Measurements from ENCODE around the gene SYNGR4. TPM values are rescaled to one million over a fixed set of nuclear protein-coding genes. Genes with fewer than 3 reads are reported as not detected.

Gene SYNGR4
- total and polyA plus RNA-seq, 5 donors, result not detected

GRCh38 chr19:48418317-48419064 is 54.3 kb downstream of the SYNGR4 start:
- Histone ChIP-seq H3K27ac (ENCODE audit: low read length) (no peak overlapping the region), H3K4me3 (ENCODE audit: low read length) (no peak overlapping the region), H3K27me3 (ENCODE audit: control insufficient read depth, insufficient read depth) (no peaks in the 10 kb centered on the region), H3K9me3 (ENCODE audit: control insufficient read depth, low read length) (no peaks in the 10 kb centered on the region), H3K4me1 (ENCODE audit: control insufficient read depth, insufficient read depth, low read length) (no peaks in the 10 kb centered on the region)
- WGBS, result 84% methylated on average over 6 of the region's 6 CpGs
- ATAC-seq (no peak), DNase-seq (no peak)
- intact Hi-C loops (cut with DNase I), result no loop called here

GRCh38 chr19:48419158-48419920 is 55.2 kb downstream of the SYNGR4 start:
- intact Hi-C loops (cut with DNase I), result no loop called here
- WGBS, result 72% methylated on average over 31 of the region's 31 CpGs
- Histone ChIP-seq H3K9me3 (ENCODE audit: control insufficient read depth, low read length) (no peaks in the 10 kb centered on the region), H3K27me3 (ENCODE audit: control insufficient read depth, insufficient read depth) (no peaks in the 10 kb centered on the region), H3K4me3 (ENCODE audit: low read length) (no peak overlapping the region), H3K27ac (ENCODE audit: low read length) (no peak overlapping the region), H3K4me1 (ENCODE audit: control insufficient read depth, insufficient read depth, low read length) (no peaks in the 10 kb centered on the region)
- ATAC-seq (peak; percentile 10 to 36), DNase-seq (peak; percentile 41 to 79 (median 77))

GRCh38 chr19:48421548-48421947 is 57.4 kb downstream of the SYNGR4 start:
- 73% methylated on average over 16 of the region's 16 CpGs for WGBS
- ATAC-seq (no peak), DNase-seq (no peak)
- H3K4me3 ChIP-seq (ENCODE audit: low read length), result no peak overlapping the region
- intact Hi-C loops (cut with DNase I), result no loop called here
- no peaks in the 10 kb centered on the region for H3K27me3 ChIP-seq (ENCODE audit: control insufficient read depth, insufficient read depth)
- H3K9me3 ChIP-seq (ENCODE audit: control insufficient read depth, low read length), result no peaks in the 10 kb centered on the region
- H3K4me1 ChIP-seq (ENCODE audit: control insufficient read depth, insufficient read depth, low read length), result peaks cover 1% of the 10 kb centered on the region
- H3K27ac ChIP-seq (ENCODE audit: low read length), result no peak overlapping the region

GRCh38 chr19:48424694-48425219 is 60.6 kb downstream of the SYNGR4 start:
- no peak overlapping the region for H3K4me3 ChIP-seq (ENCODE audit: low read length)
- WGBS, result 28% methylated on average over 8 of the region's 8 CpGs
- intact Hi-C loops (cut with DNase I), result no loop called here
- H3K27me3 ChIP-seq (ENCODE audit: control insufficient read depth, insufficient read depth), result no peaks in the 10 kb centered on the region
- DNase-seq, result peak in 1 of 3 donors; percentile 55
- peak overlapping the region; percentile 27 for H3K27ac ChIP-seq (ENCODE audit: low read length)
- H3K9me3 ChIP-seq (ENCODE audit: control insufficient read depth, low read length), result no peaks in the 10 kb centered on the region
- ATAC-seq, result peak; percentile 40 to 68
- H3K4me1 ChIP-seq (ENCODE audit: control insufficient read depth, insufficient read depth, low read length), result peaks cover 1% of the 10 kb centered on the region

Other genes starting within 250 kb of the SYNGR4 start
- gene LIG1, start 194.0 kb upstream of the SYNGR4 start, total RNA-seq, result 1 to 10 TPM; 3.8 to 8.4 (median 5.5) TPM
- gene LIG1, start 194.0 kb upstream of the SYNGR4 start, polyA plus RNA-seq, result 4.2 TPM
- gene ZSWIM9, start 193.7 kb upstream of the SYNGR4 start, total RNA-seq, result 1 to 10 TPM; 5.4 to 6.9 (median 6.5) TPM
- 5.7 TPM for gene ZSWIM9, start 193.7 kb upstream of the SYNGR4 start, polyA plus RNA-seq
- gene CARD8, start 108.5 kb upstream of the SYNGR4 start, total RNA-seq, result 10 to 100 TPM; 32.6 to 43.3 (median 33.3) TPM
- gene CARD8, start 108.5 kb upstream of the SYNGR4 start, polyA plus RNA-seq, result 22.3 TPM
- under 1 TPM; 0.25 to 0.46 (median 0.42) TPM for gene ZNF114, start 94.3 kb upstream of the SYNGR4 start, total RNA-seq
- 0.43 TPM for gene ZNF114, start 94.3 kb upstream of the SYNGR4 start, polyA plus RNA-seq
- gene EMP3, start 38.8 kb upstream of the SYNGR4 start, total RNA-seq, result 100 to 1,000 TPM in 1 of 4 donors, 10 to 100 TPM in 3; 58.0 to 114 (median 80.0) TPM
- gene EMP3, start 38.8 kb upstream of the SYNGR4 start, polyA plus RNA-seq, result 66.7 TPM
- 10 to 100 TPM; 35.0 to 56.7 (median 47.5) TPM for gene TMEM143, start 427 bp upstream of the SYNGR4 start, total RNA-seq
- gene TMEM143, start 427 bp upstream of the SYNGR4 start, polyA plus RNA-seq, result 35.0 TPM
- 100 to 1,000 TPM in 1 of 4 donors, 10 to 100 TPM in 3; 82.3 to 101 (median 90.1) TPM for gene KDELR1, start 27.2 kb downstream of the SYNGR4 start, total RNA-seq
- gene KDELR1, start 27.2 kb downstream of the SYNGR4 start, polyA plus RNA-seq, result 82.4 TPM
- under 1 TPM; 0.31 to 0.45 (median 0.41) TPM for gene GRIN2D, start 29.3 kb downstream of the SYNGR4 start, total RNA-seq
- gene GRIN2D, start 29.3 kb downstream of the SYNGR4 start, polyA plus RNA-seq, result 0.18 TPM
- 10 to 100 TPM; 16.0 to 20.4 (median 17.3) TPM for gene GRWD1, start 81.6 kb downstream of the SYNGR4 start, total RNA-seq
- gene GRWD1, start 81.6 kb downstream of the SYNGR4 start, polyA plus RNA-seq, result 7.2 TPM
- gene KCNJ14, start 91.2 kb downstream of the SYNGR4 start, total RNA-seq, result under 1 TPM; 0.20 to 0.75 (median 0.23) TPM
- gene KCNJ14, start 91.2 kb downstream of the SYNGR4 start, polyA plus RNA-seq, result 0.16 TPM
- 10 to 100 TPM; 26.0 to 35.0 (median 29.2) TPM for gene CYTH2, start 105.0 kb downstream of the SYNGR4 start, total RNA-seq
- 27.4 TPM for gene CYTH2, start 105.0 kb downstream of the SYNGR4 start, polyA plus RNA-seq
- gene LMTK3, start 147.5 kb downstream of the SYNGR4 start, total RNA-seq, result 1 to 10 TPM; 3.1 to 7.2 (median 5.5) TPM
- 2.9 TPM for gene LMTK3, start 147.5 kb downstream of the SYNGR4 start, polyA plus RNA-seq
- under 1 TPM in 2 of 4 donors, not detected in 2; 0.25 to 0.76 TPM for gene SULT2B1, start 187.8 kb downstream of the SYNGR4 start, total RNA-seq
- 0.14 TPM for gene SULT2B1, start 187.8 kb downstream of the SYNGR4 start, polyA plus RNA-seq
- gene SPACA4, start 242.4 kb downstream of the SYNGR4 start, total RNA-seq, result not detected
- gene SPACA4, start 242.4 kb downstream of the SYNGR4 start, polyA plus RNA-seq, result not detected